ENCODE data around the gene ZNF439. TPM values are rescaled to one million over a fixed set of nuclear protein-coding genes. Genes with fewer than 3 reads are reported as not detected.

The ZNF439 gene
- total and polyA plus RNA-seq, 2 of the 8 experiments (the other 6 are each of a cell fraction or from before 2014, with no cell fraction given), result 0.09 TPM; not detected in 1

DNA sequence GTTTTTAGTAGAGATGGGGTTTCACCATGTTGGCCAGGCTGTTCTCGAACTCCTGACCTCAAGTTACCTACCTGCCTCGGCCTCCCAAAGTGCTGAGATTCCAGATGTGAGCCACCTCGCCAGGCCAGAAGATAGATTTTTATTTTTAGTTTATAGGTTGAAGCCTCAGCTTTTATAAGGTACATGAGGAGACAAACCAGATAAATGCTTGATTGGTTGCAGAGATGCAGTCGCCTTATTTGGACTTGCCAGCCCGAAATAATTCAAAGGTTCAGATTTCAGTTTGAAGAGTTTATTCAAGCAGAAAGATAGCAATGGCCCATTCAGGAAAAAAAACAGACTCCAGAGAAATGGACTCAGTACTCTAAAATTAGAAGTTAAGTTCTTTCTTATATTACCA, 42.1 kb downstream of the ZNF439 start:
- H3K79me2 ChIP-seq (ENCODE audit: control insufficient read depth in 1 of 2, insufficient read depth in 2 of 2, low read length in 2 of 2), result peaks cover 0 to 29% of the 10 kb centered on the region in 2 experiments; a peak in 2 of 4 replicates
- no peak overlapping the region for H2BK15ac ChIP-seq (ENCODE audit: low read length)
- peak overlapping the region in 1 of 2 experiments; percentile 93; a peak in 1 of 4 replicates for H3K4me2 ChIP-seq (ENCODE audit: insufficient read depth in 1 of 2, low read depth in 2 of 2, low read length in 2 of 2)
- no peak overlapping the region for H3K27ac ChIP-seq (ENCODE audit: low read depth, low read length)
- H2AK5ac ChIP-seq (ENCODE audit: low read depth, low read length), result no peak overlapping the region
- no peak overlapping the region for H4K5ac ChIP-seq (ENCODE audit: insufficient read length, low read depth, low read length)
- POLR2A ChIA-PET (ENCODE audit: partially characterized antibody), result no interaction called here
- H3K79me1 ChIP-seq (ENCODE audit: low read depth, low read length), result no peaks in the 10 kb centered on the region; the same call in 1 of the 2 replicates
- no peak for FAIRE-seq
- no peak overlapping the region for H3K4ac ChIP-seq (replicated peaks; ENCODE audit: insufficient read length, low read depth, low read length)
- H3K4me3 ChIP-seq (ENCODE audit: extremely low read depth in 1 of 4, insufficient read depth in 2 of 4, low read depth in 3 of 4, low read length in 4 of 4), result no peak overlapping the region; a peak in 1 of 8 replicates
- H4K8ac ChIP-seq (ENCODE audit: extremely low read depth, insufficient read depth, low read length), result no peak overlapping the region
- 90% methylated on average over 5 of the region's 5 CpGs; no CpG with 5 or more reads in 1 of the 2 experiments for WGBS, 2 experiments (ENCODE audit: extremely low coverage in 1 of 2, insufficient coverage in 1 of 2, insufficient read length in 1 of 2, insufficient replicate concordance in 2 of 2, low coverage in 1 of 2, low lambda C conversion rate in 2 of 2, missing lambda C conversion rate in 1 of 2)
- H3K14ac ChIP-seq (ENCODE audit: insufficient read length), result no peak overlapping the region
- H4K20me1 ChIP-seq (replicated peaks in 1 of 2; ENCODE audit: control insufficient read depth in 1 of 2, insufficient read depth in 2 of 2, low read length in 2 of 2), result no peaks in the 10 kb centered on the region
- H3K9me3 ChIP-seq (ENCODE audit: insufficient read depth in 2 of 2, low read depth in 1 of 2, low read length in 1 of 2), result peaks cover 12 to 19% of the 10 kb centered on the region in 2 experiments; a peak in 3 of 4 replicates
- no peak overlapping the region for H2BK5ac ChIP-seq (ENCODE audit: low read depth, low read length)
- no peak overlapping the region for H2BK120ac ChIP-seq (replicated peaks; ENCODE audit: low read depth, low read length)
- no peak for DNase-seq (ENCODE audit: low read depth in 1 of 2, low spot score in 2 of 2)
- H2BK20ac ChIP-seq (ENCODE audit: low read length), result no peak overlapping the region
- H3K23ac ChIP-seq (ENCODE audit: insufficient read length), result no peak overlapping the region
- no peak overlapping the region for H2AFZ ChIP-seq (ENCODE audit: low read length)
- no peak overlapping the region for H4K91ac ChIP-seq (replicated peaks; ENCODE audit: insufficient read length, low read length)
- no peak overlapping the region for H3K9ac ChIP-seq (replicated peaks in 1 of 4; ENCODE audit: extremely low read depth in 1 of 4, low read depth in 3 of 4, low read length in 3 of 4)
- no peak overlapping the region; the same call in 1 of the 2 replicates for H3K18ac ChIP-seq (ENCODE audit: extremely low read depth, low read length)
- CTCF ChIA-PET (ENCODE audit: partially characterized antibody), result interaction anchor here (1.4 kb wide), 1 partner anchor 250 kb away, joined by 3 read pairs; no protein-coding TSS in a partner anchor
- no peak overlapping the region for H2BK12ac ChIP-seq (ENCODE audit: low read depth, low read length)
- H3K27me3 ChIP-seq (replicated peaks in 1 of 4; ENCODE audit: control insufficient read depth in 3 of 4, extremely low read depth in 1 of 4, insufficient read depth in 3 of 4, low read length in 3 of 4), result no peaks in the 10 kb centered on the region
- H3K4me1 ChIP-seq (replicated peaks in 1 of 4; ENCODE audit: control insufficient read depth in 3 of 4, insufficient read depth in 4 of 4, low read length in 3 of 4), result peaks cover 4 to 15% (median 6%) of the 10 kb centered on the region in 4 experiments
- H3K23me2 ChIP-seq (ENCODE audit: low read depth, low read length), result peaks cover 5% of the 10 kb centered on the region; the same call in 1 of the 2 replicates
- no peak overlapping the region for H3K56ac ChIP-seq (replicated peaks; ENCODE audit: insufficient read length, low read depth, low read length)
- H3K36me3 ChIP-seq (ENCODE audit: control insufficient read depth in 2 of 4, insufficient read depth in 4 of 4, low read length in 3 of 4), result peaks cover 0 to 29% (median 14%) of the 10 kb centered on the region in 4 experiments; a peak in 6 of 8 replicates

Data from H1 (cell line).